ENCODE measurements around the gene PTPRU. TPM values are rescaled to one million over a fixed set of nuclear protein-coding genes. Genes with fewer than 3 reads are reported as not detected.

PTPRU gene
- total RNA-seq, 1 donor from 2014 or later: 32.7 TPM

DNA sequence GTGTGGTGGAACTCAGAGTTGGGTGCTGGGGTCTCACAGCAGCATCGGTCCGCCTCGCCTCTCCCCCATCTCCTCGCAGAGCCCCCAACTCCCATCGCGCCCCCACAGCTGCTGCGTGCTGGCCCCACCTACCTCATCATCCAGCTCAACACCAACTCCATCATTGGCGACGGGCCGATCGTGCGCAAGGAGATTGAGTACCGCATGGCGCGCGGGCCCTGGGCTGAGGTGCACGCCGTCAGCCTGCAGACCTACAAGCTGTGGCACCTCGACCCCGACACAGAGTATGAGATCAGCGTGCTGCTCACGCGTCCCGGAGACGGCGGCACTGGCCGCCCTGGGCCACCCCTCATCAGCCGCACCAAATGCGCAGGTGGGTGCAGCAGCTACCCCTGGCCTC, 24.2 kb downstream of the PTPRU start:
- DNase-seq (ENCODE audit: low spot score in 2 of 2): no peak
- H3K27ac ChIP-seq: no peak overlapping the region
- H3K9me3 ChIP-seq: no peaks in the 10 kb centered on the region
- peaks cover 0 to 12% of the 10 kb centered on the region in 2 donors for H3K36me3 ChIP-seq
- no peaks in the 10 kb centered on the region for H3K27me3 ChIP-seq
- H3K4me1 ChIP-seq: peaks cover 0 to 11% of the 10 kb centered on the region in 2 donors
- peak overlapping the region in 1 of 2 donors; percentile 64 for H3K4me3 ChIP-seq
- TF ChIP-seq, protein P1, sequence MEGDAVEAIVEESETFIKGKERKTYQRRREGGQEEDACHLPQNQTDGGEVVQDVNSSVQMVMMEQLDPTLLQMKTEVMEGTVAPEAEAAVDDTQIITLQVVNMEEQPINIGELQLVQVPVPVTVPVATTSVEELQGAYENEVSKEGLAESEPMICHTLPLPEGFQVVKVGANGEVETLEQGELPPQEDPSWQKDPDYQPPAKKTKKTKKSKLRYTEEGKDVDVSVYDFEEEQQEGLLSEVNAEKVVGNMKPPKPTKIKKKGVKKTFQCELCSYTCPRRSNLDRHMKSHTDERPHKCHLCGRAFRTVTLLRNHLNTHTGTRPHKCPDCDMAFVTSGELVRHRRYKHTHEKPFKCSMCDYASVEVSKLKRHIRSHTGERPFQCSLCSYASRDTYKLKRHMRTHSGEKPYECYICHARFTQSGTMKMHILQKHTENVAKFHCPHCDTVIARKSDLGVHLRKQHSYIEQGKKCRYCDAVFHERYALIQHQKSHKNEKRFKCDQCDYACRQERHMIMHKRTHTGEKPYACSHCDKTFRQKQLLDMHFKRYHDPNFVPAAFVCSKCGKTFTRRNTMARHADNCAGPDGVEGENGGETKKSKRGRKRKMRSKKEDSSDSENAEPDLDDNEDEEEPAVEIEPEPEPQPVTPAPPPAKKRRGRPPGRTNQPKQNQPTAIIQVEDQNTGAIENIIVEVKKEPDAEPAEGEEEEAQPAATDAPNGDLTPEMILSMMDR (IDR thresholded peaks at IDR 0.05): no peak
- intact Hi-C loops (cut with DNase I): no loop called here

DNA sequence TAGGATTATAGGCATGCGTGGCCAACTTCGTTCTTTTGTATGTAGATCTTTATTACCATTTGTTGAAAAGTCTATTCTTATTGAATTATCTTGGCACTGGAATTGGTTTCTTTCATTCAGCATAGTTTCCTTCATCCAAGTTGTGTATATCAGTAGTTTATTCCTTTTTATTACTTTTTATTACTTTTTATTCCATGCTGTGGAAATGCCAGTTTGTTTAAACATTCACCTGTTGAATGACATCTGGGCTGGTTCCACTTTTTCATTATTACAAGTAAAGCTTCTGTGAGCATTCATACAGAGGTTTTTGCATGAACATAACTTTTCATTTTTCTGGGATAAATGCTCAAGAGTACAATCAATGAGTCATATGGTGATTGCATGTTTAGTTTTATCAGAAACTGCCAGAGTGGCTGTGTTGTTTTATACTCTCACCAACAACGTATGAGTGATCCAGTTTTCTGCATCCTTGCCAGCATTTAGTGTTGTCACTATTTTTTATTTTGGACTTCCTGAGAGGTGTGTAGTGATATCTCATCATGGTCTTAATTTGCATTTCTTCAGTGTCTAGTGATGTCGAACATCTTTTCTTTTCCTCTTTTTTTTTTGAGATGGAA, 28.6 kb downstream of the PTPRU start:
- H3K36me3 ChIP-seq: peaks cover 0 to 12% of the 10 kb centered on the region in 2 donors
- H3K27me3 ChIP-seq: no peaks in the 10 kb centered on the region
- H3K4me3 ChIP-seq: no peak overlapping the region
- no peaks in the 10 kb centered on the region for H3K4me1 ChIP-seq
- DNase-seq (ENCODE audit: low spot score in 2 of 2): no peak
- H3K9me3 ChIP-seq: no peaks in the 10 kb centered on the region
- TF ChIP-seq, protein P1 (IDR thresholded peaks at IDR 0.05): no peak
- no peak overlapping the region for H3K27ac ChIP-seq
- intact Hi-C loops (cut with DNase I): no loop called here

DNA sequence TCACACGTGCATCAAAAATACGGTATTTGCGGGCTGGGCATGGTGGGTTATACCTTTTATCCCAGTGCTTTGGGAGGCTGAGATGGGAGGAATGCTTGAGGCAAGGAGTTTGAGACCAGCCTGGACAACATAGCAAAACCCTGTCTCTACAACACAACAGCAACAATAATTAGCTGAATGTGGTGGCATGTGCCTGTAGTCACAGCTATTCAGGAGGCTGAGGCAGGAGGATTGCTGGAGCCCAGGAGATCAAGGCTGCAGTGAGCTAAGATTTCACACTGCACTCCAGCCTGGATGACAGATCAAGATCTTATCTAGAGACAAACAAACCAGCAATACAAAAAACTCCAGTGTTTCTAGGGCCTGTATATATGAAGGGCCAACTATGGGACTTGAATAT, 30.6 kb downstream of the PTPRU start:
- Histone ChIP-seq H3K4me1 (peaks cover 0 to 8% of the 10 kb centered on the region in 2 donors), H3K27me3 (no peaks in the 10 kb centered on the region), H3K9me3 (no peaks in the 10 kb centered on the region), H3K27ac (no peak overlapping the region), H3K4me3 (no peak overlapping the region), H3K36me3 (peaks cover 0 to 12% of the 10 kb centered on the region in 2 donors)
- no peak for DNase-seq (ENCODE audit: low spot score in 2 of 2)
- TF ChIP-seq, protein P1 (IDR thresholded peaks at IDR 0.05): no peak
- intact Hi-C loops (cut with DNase I): no loop called here

DNA sequence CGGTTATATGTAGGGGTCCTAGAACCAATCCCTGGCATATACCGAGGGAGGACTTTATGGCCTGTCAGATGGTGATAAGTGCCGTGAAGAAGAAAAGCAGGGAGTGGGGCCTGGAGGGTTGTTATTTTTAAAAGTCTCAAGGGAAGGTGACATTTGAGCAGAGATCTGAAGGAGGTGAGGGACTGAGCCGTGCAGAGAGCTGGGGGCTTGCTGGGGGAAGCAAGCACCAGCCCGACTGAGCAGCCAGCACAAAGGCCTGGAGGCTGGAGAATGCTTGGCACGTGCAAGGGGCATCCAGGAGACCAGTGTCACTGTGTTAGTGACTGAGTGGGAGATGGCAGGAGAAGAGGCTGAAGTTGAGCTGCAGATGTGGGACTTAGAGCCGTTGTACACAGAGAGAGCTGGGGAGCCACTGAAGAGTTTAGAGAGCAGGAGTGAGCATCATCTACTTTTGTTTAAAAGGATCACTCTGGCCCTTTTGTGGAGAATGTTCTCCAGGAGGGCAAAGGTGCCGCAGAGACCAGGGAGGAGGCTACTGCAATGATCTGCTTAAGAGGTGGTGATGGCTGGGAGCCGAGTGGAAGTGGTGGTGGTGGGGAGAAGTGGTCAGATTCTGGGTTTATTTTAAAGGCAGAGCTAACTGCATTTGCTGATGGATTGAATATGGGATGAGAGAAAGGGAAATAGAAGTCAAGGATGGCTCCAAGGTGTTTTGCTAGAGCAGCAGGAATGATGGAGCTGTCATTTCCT, 31.2 kb downstream of the PTPRU start:
- DNase-seq (ENCODE audit: low spot score in 2 of 2): no peak
- peaks cover 0 to 10% of the 10 kb centered on the region in 2 donors for H3K4me1 ChIP-seq
- no peak overlapping the region for H3K4me3 ChIP-seq

DNA sequence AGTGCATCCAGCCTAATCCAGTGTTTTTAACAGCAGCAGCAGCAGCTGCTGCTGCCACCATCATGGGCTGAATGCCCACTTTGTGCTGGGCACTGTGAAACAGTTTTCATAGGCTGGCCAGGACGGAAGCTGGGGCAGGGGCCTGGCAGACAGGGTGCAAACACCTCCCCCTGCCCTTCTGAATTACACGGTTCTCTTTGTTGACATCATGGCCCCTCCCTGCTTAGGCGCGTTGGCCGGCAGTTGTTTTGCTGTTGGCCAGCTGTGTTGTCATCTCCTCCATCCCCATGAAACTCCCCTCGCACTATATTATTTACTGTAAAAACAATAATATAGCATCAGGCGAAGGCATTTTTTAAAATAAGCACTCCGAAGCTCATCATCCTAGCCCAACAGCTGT, 33.1 kb downstream of the PTPRU start:
- Histone ChIP-seq H3K4me3 (no peak overlapping the region), H3K27me3 (no peaks in the 10 kb centered on the region), H3K36me3 (peaks cover 0 to under 1% of the 10 kb centered on the region in 2 donors), H3K4me1 (peaks cover 0 to 10% of the 10 kb centered on the region in 2 donors), H3K9me3 (no peaks in the 10 kb centered on the region), H3K27ac (no peak overlapping the region)
- TF ChIP-seq, protein P1 (IDR thresholded peaks at IDR 0.05): no peak
- DNase-seq (ENCODE audit: low spot score in 2 of 2): no peak
- intact Hi-C loops (cut with DNase I): no loop called here

More for the DNA sequence above, 31.2 kb downstream of the PTPRU start:
- no peak overlapping the region for H3K27ac ChIP-seq
- no peaks in the 10 kb centered on the region for H3K9me3 ChIP-seq
- H3K36me3 ChIP-seq: peaks cover 0 to 12% of the 10 kb centered on the region in 2 donors
- intact Hi-C loops (cut with DNase I): no loop called here
- TF ChIP-seq, protein P1 (IDR thresholded peaks at IDR 0.05): no peak
- no peaks in the 10 kb centered on the region for H3K27me3 ChIP-seq
